GM13976 (cell line): ENCODE results near the gene CTNNA2.

Experiments
- DNase-seq: peaks from one replicate; pipeline ENCODE4 v3.0.0; 2012; ENCODE audit warnings: low spot score
- CTCF ChIP-seq: IDR thresholded peaks from 2 replicates; pipeline ENCODE4 v1.5.1; 2012; ENCODE audit warnings: borderline replicate concordance, mild to moderate bottlenecking; ENCODE audit not compliant: insufficient read depth; ENCODE audit errors: extremely low read depth, missing control alignments, control extremely low read depth
- in situ Hi-C: fragments of 300-500 bp; cut with MboI; formaldehyde crosslinking; loops from one replicate; pipeline ENCODE4 v1.12.0; 2022; ENCODE audit warnings: low sequenced_read_pairs, mixed read lengths, inconsistent platforms; ENCODE audit not compliant: unreplicated experiment

Gene CTNNA2

GRCh38 chr2:80068038-80068731, 555.3 kb downstream of the CTNNA2 start:
- in situ Hi-C loops = no loop called here

DNA sequence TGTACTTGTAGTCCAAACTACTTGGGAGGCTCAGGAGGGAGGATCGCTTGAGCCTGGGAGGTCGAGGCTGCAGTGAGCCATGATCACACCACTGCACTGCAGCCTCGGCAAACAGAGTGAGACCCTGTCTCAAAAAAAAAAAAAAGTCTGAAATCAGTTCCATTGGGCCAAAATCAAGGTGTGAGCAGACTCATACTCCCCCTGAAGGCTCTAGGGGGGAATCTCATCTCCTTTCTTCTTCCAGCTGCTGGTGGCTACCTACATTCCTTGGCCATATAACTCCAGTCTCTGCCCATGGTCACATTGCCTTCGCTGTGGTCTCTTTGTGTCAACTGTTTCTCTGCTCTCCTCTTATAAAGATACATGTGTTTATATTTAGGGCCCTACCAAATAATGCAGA, 557.7 kb downstream of the CTNNA2 start:
- no peak for DNase-seq
- TF ChIP-seq CTCF = no peak
- in situ Hi-C loops = no loop called here

More at GRCh38 chr2:80068038-80068731, 555.3 kb downstream of the CTNNA2 start:
- no peak for TF ChIP-seq CTCF
- no peak for DNase-seq

GRCh38 chr2:80071941-80072340, 559.1 kb downstream of the CTNNA2 start:
- in situ Hi-C loops = no loop called here
- no peak for TF ChIP-seq CTCF
- DNase-seq = no peak

DNA sequence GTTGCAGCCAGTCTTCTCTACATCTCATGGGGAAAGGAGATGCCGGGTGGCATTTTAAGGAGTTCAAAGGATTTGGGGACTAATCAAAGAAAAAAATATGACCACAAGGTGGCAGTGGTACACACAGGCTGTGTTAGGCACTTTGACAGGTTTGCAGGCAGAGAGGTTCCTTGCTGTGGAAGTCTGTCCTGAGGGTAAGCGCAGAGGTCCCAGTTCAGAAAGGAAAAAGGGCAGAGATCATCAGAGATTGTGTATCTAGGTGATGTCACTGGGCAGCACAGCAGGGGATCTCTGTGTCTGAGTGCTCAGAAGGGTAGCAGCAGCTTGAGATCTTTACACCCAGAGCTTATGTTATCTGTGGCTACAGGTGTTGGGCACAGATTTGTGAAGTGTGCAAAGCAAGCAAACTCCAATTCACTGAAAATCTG, 560.3 kb downstream of the CTNNA2 start:
- in situ Hi-C loops = no loop called here
- DNase-seq = peak; percentile 49
- peak; percentile 44 for TF ChIP-seq CTCF

DNA sequence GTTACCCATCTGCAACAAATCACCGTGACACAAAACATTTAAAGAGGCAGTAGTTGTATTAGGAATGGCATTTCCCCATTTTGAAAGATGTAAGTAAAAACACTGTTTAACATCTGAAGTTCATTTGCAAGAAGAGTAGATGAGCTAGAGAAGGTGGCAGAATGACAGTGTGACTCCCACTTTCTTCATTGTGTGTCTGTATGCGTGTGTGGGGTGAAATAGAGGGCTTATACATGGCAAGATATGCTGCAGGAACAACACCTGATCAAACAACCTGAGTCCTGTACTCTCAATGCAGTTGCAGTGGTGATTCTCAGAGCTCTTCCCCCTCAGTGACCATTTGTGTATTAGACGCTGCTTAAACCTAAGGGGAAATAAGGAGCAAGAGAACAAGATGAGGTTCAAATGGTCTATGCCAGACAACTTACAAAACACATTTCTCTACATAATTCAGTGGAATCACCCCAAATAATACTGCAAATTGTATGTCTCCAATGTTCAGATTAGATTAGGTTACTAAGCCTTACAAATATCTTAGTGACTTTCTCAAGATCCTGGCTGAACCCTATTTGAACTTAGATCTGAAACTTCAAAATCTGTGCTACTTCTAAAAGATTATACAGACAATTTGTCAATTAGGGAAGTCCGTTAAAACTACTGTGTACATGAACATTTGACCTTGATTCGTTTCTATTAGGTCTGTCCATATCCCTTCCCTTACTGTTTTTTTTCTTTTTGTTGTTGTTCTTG, 561.6 kb downstream of the CTNNA2 start:
- in situ Hi-C loops = no loop called here
- TF ChIP-seq CTCF = no peak
- no peak for DNase-seq

GRCh38 chr2:80075719-80076118, 562.9 kb downstream of the CTNNA2 start:
- no peak for DNase-seq
- no peak for TF ChIP-seq CTCF
- in situ Hi-C loops = no loop called here
